ENCODE measurements around the gene ZHX3.
"Not testable (repeated sequence)": the region's sequence is repeated elsewhere in the genome, so short reads cannot be mapped to it uniquely, and the experiment has no call there.

Gene ZHX3

DNA sequence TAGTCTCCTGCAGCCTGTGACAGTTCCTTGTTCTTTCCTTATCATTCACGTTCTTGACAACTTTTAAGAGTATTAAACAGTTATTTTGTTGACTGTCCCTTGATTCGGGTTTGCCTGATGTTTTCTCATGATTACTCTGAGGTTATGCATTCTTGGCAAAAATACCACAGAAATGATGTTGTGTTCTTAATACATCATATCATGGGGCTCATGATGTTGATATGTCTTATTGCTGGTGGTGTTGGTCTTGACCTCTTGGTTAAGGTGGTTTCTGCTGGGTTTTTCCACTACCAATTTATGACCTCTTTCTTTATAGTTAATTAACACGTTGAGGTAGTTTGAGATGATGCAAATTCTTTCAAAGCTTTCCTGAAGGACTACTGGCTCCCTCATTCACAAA, 59.1 kb downstream of the ZHX3 start:
- DNase-seq (ENCODE audit: low read depth), result no peak

DNA sequence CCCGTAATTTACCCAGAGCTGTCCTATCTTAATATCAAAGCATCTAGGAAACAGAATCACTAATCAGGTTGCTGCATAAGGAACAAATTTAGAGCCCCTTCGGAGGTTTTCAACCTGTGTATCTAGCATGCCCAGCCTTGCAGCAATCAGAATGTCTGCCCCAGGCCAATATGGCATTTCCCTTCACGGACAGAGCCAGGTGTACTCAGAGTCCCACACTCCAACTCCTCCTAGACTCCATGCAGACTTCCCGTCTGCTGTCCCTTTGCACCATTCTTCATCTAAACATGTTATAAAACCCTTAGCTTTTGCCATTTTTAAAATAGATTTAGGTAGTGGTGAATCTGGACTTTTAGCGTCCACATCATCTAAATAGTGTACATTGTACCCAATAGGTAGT, 61.0 kb downstream of the ZHX3 start:
- no peak for DNase-seq (ENCODE audit: low read depth)

- no peak for DNase-seq (ENCODE audit: low read depth)
These were observed 61.9 kb downstream of the ZHX3 start for GRCh38 chr20:41255655-41256054.

GRCh38 chr20:41249411-41250281, 67.9 kb downstream of the ZHX3 start:
- no peak for DNase-seq (ENCODE audit: low read depth)

GRCh38 chr20:41248368-41249024, 69.0 kb downstream of the ZHX3 start:
- DNase-seq (ENCODE audit: low read depth), result no peak

- DNase-seq (ENCODE audit: low read depth), result no peak
These were observed 69.8 kb downstream of the ZHX3 start for GRCh38 chr20:41247523-41248367.

GRCh38 chr20:41245086-41245707, 72.3 kb downstream of the ZHX3 start:
- no peak for DNase-seq (ENCODE audit: low read depth)

- DNase-seq (ENCODE audit: low read depth), result no peak
These were observed 74.7 kb downstream of the ZHX3 start for GRCh38 chr20:41242807-41243206.

- DNase-seq (ENCODE audit: low read depth), result no peak
These were observed 75.2 kb downstream of the ZHX3 start for GRCh38 chr20:41242352-41242751.

DNA sequence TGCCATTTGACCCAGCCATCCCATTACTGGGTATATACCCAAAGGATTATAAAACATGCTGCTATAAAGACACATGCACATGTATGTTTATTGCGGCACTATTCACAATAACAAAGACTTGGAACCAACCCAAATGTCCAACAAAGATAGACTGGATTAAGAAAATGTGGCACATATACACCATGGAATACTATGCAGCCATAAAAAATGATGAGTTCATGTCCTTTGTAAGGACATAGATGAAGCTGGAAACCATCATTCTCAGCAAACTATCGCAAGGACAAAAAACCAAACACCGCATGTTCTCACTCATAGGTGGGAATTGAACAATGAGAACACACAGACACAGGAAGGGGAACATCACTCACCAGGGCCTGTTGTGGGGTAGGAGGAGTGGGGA, 80.3 kb downstream of the ZHX3 start:
- not testable (repeated sequence) for DNase-seq (ENCODE audit: low read depth)

GRCh38 chr20:41236818-41237217, 80.7 kb downstream of the ZHX3 start:
- DNase-seq (ENCODE audit: low read depth), result not testable (repeated sequence)

DNA sequence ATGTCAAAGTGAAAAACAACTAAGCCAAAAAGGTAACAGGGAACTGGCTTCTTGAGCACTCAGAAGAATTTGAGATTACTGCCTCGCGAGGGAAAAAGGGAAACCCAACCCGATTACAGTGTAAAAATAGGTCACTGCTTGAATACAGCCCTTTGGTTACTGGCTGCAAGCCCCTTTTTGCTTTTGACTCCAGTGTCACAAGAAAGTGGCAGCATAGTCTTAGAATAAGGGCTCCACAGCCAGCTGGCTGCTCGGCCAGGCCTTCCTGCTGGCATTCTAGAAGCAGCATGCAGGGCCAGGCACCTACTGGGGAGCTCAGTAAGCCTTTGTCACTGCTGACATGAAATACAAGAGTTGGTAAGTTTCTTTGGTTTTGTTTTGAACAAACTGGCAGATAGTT, 83.0 kb downstream of the ZHX3 start:
- no peak for DNase-seq (ENCODE audit: low read depth)

DNA sequence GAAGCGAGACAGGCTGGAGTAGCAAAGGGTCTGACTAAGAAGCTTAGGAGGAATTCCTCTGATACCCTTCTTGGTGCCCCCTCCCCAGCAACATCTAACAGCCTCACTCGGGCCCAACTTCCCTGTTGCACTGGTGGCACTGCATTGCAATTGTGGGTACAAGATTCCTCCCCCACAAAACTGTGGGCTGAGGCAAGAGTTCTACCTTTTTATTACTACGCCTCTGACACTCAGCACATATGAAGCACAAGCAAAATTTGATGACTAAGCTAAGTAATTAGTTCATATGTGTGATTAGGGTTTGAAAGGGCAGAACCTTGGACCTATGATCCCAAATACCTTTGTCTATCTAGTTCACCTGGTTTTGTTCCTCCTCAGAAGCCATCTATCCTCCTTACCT, 83.5 kb downstream of the ZHX3 start:
- DNase-seq (ENCODE audit: low read depth), result no peak

DNA sequence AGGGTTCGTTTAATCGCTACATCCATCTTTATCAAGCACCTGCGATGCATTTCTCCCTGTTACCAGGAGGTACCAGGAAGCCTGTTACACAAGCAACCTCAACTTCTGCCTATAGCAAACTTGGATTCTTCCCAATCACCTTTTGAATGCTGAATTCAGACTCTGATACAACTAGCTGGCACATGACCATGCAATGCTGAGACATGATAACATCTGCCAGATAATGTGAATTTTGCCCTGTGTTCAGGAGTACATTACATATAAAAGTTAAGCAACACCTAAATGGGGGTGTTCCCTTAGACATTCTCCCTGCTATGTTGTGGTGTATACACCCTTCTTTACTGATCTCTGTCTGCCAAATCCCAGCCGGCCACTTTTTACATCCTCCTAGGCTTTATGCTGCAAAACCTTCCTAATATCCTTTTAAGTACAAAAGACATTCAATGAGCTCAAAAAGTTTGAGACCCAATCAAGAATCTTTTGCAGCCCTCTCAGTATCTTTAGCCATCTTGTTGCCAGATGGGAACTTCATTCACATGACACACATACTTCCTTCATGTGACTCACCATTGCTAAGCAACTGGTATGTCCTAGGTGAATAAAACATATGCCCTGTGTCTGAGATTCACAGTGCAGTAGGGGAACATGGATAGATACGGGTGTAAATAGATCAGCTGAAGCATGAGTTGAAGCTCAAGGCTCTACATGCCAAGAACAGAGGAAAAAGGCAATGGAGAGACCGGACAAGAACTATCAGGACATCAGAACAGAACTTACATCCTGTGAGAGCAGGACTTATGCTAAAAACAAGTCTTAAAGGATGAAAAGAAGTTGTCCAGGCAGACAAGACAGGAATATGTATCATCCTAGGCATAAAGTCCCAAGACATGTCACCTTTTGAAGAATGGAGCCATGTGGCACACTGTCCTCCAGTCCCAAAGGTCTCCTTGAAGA, 84.3 kb downstream of the ZHX3 start:
- DNase-seq (ENCODE audit: low read depth), result no peak

- no peak for DNase-seq (ENCODE audit: low read depth)
These were observed 86.4 kb downstream of the ZHX3 start for GRCh38 chr20:41231136-41231535.

GRCh38 chr20:41230136-41230535, 87.4 kb downstream of the ZHX3 start:
- no peak for DNase-seq (ENCODE audit: low read depth)

- no peak for DNase-seq (ENCODE audit: low read depth)
These were observed 88.3 kb downstream of the ZHX3 start for GRCh38 chr20:41229259-41229658.

GRCh38 chr20:41228858-41229257, 88.7 kb downstream of the ZHX3 start:
- DNase-seq (ENCODE audit: low read depth), result no peak

DNA sequence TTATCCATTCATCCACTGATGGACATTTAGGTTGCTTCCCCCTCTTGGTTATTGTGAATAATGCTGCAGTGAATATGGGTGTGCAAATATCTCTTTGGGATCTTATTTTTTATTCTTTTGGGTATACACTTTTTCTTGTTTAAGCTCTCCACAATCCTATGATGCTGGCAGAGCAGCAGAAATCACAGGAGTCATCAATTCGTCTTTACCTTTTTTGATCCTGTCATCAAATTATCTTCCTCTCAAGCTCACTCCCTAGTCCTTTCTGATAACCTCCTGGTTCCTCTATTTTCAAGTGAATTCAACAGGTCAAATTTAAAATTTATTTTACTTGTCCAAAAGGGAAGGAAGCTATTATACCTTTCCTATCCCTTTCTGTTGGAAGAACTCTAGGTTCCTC, 91.1 kb downstream of the ZHX3 start:
- DNase-seq (ENCODE audit: low read depth), result no peak

- no peak for DNase-seq (ENCODE audit: low read depth)
These were observed 92.4 kb downstream of the ZHX3 start for GRCh38 chr20:41225091-41225490.

- DNase-seq (ENCODE audit: low read depth), result no peak
These were observed 93.2 kb downstream of the ZHX3 start for GRCh38 chr20:41224281-41224680.

Measured in activated T-cell treated with anti-CD3 and anti-CD28 coated beads for 48 hours (primary cell).